HG02943 (cell line): ENCODE data around the gene COL19A1.
"Not testable (repeated sequence)": the region's sequence is repeated elsewhere in the genome, so short reads cannot be mapped to it uniquely, and the experiment has no call there.

Experiments used
- ATAC-seq: cut with Tn5 transposase; IDR thresholded peaks from one replicate; pipeline ENCODE4 v1.9.1; 2021; ENCODE audit warnings: mild to moderate bottlenecking, low read depth, moderate library complexity; ENCODE audit not compliant: unreplicated experiment

COL19A1 gene

DNA sequence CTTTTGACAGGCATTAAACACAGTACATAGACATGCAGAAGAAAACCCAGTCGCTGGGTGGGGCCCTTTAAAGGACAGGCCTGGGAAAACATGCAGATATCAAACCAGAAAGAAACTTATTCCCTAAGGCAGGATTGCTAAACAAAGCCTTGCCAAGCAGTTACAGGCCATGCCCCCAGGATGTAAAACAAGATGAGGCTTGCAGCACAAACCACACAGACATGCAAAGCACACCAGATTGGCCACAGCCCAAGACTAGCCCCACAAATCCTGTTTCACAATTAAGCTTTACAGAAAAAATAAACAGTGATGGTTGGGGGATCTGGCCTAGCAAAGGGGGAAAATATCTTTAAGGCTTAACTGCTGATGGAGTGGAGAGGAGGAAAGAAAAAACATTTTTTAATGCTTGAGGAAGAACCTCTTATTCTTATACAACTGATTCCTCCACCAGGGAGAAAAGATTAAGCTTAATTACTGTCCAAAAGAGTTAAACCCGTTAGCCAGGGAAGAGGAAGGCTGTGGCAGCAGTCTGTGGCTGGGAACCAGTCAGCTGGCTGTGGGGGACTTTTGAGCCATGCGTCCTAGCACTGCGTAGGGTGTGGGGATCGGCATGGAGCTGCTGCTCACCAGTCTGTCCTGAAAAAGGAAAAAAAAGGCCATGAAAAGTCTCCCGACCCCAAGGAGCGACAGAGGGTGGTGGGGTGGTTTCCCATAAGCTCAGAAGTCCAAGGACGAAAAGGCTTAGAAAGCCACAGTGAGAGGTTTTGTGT lies 28.4 kb downstream of the COL19A1 start:
- ATAC-seq = peak; percentile 67

DNA sequence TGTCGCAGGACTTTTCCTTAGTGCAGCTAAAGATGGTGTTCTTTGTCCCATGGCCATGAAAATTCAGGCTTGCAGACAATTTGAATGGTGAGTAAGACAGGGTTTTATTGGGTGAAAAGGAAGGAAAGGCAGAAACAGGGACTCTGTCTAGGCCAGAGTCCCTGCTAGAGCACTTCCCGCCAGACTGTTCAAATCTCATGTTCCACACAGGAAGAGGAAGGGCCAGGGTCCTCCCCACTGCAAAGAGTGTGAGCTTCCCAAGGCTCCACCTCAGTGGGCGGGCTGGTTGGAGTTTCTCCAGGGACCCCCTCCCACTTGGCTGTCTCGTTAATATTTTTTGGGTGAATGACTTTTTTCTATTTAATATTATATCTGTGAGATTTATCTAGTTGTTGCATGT lies 29.0 kb downstream of the COL19A1 start:
- peak; percentile 26 for ATAC-seq

DNA sequence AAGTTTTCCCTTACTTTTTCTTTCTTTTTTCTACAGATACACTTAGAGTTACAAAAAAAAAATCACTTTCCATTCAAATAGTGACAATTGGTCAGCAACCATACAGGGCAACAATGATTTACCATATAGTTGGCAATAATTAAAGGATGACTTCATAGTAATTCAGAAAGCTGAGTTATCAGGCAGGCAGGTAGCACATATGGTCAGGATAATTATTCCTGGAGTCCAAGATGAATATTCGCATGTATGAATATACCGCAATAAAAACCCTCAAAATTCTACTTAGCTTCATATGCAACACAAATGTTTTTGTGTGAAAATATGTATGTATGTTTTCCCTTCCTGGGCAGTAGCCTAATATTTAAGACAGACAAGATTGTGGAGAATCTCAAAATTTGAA lies 34.5 kb downstream of the COL19A1 start:
- no peak for ATAC-seq

DNA sequence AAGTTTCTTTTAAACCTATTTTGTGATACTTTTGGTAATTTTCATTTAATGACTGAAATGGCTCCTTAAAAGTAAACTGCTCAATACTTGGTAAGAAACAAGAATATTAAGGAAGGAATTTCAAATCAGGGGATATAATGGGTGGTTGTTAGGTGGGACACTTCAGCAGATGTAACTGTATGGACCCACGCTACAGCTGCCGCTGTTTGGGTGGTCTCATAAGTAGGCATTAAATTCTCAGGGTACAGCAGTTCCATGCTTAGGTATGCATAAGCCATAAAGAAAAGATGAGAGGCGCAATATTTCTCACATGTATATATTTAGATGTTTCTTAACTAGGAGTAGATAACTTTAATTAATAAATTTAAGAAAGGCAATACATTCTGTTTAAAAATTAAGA lies 35.0 kb downstream of the COL19A1 start:
- no peak for ATAC-seq

DNA sequence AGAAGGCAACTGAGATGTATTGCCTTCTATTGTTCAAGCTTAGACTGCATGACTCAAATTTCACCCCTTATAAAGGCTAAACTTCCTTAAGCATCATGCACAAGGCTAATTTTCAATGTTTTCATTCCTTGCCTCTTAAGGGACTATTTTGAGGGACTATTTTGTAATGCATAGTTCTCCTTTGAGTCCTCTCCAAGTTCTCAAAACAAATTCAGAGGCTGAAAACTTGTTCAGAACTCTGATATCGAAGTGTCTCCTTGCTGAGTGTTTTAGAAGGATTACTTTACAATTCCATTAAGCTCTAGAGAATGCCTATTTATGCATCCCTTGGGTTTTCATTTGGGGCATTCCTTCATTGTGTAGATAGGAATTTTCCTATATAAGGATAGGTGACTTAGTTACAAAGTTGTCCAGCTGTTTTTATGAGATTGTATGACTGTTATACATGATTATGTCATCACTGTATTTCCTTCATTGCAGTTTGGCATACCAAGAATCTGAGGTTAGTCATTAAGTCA lies 41.7 kb downstream of the COL19A1 start:
- ATAC-seq = no peak

DNA sequence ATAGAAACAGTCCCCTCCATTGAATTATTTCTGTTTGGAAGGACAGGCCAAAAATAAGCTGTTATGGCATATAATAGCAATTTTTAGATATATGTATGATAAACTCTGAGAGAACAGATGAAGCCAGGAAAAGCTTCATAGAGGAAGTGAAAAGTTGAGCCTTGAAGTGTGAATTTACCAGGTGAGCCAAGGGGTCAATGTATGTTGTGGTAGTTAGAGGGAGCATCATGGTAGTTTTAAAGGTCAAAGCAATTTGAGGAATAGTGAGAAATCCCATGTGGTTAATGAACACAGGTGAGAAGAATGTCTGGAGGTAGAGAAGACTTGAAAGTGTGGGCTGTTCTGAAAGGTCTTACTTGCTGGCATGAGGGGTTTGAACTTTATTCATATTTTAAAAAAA lies 47.0 kb downstream of the COL19A1 start:
- no peak for ATAC-seq

DNA sequence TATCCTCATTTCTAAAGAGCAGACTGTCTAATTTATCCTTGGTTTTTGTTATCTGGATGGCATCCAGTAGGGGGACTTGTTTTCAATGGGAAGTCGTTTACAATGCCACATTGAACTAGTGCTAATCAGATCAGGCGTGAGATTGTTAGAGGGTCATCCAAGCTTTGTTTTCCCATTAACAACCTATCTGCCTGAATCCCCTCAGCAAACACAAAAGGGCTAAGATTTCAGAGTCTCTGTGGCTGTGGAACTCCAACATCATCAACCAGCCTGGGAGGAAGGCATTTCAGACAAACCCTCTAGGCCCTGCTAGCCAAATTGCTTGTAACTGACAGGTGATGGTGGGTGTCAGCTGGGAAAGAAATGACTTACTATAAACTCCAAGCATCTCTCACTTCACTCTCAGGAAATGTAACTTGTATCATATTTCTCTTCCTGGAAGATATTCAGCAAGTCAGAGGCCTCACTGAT lies 47.7 kb downstream of the COL19A1 start:
- no peak for ATAC-seq

DNA sequence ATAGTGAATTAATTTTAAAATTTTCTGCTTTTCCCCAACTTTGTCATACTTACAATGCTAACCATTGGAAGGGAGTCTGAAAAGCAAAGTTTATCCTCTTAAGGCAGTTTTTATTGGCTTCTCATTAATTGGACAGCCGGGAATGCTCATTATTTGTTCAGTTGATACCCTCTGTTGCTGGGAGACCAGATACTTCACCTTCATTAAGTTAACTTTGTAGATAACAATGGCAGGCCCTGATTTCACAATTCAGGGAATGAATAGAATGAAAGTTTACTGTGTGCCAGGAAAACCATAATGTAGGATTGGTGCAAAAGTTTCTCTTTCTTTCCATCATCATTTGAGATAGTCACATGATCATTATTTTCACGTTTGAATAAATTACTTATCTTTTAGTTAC lies 49.0 kb downstream of the COL19A1 start:
- no peak for ATAC-seq

DNA sequence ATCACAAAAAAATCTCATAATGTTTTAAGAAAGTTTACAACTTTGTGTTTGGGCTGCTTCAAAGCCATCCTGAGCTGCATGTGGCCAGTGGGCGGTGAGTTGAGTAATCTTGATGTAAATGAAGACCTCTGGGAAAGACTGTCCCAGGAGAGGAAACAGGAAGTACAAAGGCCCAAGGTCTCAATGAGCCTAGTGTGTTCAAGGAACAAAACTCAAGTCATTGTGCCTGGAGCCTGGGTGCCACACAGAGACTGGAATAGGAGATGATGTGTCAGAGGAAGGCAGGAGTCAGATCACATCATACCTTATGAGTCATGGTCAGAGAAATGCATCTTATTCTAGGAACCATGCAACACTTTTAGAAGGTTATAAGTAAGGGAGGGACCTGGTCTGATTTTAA lies 51.5 kb downstream of the COL19A1 start:
- ATAC-seq = no peak

DNA sequence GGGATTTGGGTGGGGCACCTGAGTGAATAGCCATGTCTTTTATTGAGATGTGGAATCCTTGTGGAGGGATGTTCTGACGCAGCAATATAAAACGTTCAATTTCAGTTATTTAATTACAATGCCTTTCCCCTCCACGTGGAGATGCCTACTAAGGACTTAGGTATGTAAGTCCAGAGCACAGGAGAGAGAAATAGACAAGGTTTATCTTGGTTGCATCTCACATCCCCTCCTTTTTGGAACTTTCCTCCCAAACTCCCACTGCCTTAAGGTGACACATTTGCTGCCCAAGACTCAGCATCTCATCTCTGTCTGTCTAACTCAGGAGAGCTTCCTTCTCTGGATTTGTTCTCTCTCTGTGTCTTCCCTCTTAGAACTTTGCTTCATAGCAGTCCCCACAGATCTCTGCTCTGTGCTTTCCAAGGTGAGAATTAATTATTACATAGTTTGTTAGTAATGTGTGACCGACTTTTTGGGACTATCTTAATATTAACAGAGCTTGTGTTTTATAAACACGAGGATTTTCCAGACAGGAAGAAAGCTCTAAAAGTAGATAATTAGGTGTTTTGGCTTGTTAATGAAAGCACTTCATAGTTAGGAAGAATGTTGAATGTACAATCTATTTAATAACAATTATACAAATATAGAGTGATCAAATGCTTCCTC lies 52.6 kb downstream of the COL19A1 start:
- ATAC-seq = no peak

DNA sequence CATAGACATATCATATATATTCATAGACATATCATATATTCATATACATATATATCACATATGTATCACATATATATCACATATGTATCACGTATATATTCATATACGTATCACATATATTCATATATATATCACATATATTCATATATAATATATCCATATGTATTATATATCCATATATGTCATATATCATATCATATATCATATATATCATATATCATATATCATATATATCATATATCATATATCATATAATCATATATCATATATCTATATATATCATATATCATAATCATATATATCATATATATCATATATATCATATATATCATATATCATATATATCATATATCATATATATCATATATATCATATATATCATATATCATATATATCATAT lies 54.7 kb downstream of the COL19A1 start:
- ATAC-seq = not testable (repeated sequence)

DNA sequence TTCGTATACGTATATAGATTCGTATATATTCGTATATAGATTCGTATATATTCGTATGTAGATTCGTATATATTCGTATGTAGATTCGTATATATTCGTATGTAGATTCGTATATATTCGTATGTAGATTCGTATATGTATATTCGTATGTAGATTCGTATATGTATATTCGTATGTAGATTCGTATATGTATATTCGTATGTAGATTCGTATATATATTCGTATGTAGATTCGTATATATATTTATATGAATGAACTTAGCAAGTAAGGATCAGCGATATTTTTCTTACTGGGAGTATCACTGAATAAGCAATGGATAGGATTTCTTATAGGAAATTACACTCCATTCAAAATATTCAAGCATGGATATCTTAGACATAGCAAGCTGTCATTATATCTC lies 55.3 kb downstream of the COL19A1 start:
- ATAC-seq = not testable (repeated sequence)

DNA sequence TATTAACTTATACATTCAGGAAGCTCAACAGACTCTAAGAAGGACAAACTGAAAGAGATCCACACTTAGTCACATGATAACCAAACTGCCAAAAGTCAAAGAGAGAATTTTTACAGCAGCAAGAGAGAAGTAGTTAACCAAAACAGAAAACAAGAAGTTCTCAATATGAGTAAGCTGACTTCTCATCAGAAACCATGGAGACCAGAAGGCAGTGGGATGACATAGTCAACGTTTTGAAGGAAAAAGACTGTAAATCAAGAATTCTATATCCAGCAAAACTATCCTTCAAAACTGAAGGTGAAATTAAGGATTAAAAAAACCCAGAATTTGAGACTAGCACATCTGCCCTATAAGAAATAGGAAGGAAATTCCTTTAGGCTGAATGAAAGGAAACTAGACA lies 60.4 kb downstream of the COL19A1 start:
- no peak for ATAC-seq

DNA sequence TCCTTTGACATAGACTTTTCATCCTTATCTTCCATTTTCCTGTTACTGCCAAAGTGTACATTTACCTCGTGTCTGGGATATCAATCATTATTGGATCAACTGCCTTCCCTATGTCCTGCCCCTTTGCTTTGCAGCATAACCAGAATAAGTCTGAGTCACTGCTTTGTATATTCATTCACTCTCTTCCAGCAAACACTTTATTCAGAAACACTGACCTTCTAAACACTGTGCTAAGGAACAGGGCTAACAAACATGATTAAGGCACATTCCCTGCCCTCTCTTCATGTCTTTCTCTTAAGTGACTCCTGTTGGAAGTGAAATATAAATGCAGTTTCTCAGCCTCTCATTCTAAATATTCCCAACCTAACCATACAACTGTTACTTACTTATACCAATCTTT lies 66.9 kb downstream of the COL19A1 start:
- ATAC-seq = no peak

DNA sequence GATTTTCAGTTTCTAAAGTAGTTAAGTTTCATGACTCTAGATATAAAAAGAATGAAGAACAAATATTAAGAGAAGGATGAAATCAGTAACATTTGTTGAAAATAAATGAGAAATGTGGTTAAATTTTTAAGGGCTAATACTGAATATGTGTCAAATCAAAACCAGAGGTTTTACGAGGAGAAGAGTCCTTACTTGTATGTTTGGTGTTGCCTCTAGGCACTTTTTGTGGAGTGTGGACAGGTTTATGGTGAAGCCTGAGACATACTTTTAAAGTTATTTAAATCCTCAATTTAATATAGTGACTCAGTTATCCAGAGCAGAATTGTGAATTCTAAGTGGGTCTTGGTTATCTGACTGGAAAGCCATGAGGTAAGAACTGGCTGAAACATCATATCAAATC lies 68.7 kb downstream of the COL19A1 start:
- ATAC-seq = no peak

DNA sequence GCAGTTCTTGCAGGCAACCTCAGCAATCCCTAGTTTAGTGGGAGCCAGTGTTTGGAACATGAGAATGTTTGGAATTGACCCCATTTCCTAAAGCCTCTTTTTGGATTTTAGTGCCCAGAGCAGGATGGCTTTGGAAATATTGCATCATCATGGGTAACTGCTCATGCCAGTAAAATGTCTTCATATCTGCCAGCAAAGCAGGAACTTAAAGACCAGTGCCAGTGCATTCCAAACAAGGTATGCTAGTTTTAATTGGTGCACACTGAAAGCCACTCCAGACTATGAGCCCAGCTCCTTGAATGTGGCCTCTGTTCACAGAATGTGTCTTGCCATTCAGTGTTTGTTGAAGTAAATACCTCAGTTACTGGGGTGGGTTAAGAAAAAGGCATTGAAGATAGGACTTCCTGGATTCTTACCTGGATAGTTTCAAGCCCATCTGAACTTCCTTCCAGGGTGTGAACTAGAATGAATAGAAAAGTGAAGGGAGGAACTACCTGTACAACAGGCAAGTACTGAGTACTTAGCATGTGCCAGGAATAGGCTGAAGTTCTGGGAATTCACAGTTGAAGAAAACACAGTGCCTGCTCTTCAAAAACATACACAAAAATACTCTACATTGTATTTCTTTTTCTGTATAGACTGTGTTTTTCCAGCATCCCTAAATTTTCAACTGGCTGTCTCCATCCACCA lies 70.5 kb downstream of the COL19A1 start:
- ATAC-seq = no peak

DNA sequence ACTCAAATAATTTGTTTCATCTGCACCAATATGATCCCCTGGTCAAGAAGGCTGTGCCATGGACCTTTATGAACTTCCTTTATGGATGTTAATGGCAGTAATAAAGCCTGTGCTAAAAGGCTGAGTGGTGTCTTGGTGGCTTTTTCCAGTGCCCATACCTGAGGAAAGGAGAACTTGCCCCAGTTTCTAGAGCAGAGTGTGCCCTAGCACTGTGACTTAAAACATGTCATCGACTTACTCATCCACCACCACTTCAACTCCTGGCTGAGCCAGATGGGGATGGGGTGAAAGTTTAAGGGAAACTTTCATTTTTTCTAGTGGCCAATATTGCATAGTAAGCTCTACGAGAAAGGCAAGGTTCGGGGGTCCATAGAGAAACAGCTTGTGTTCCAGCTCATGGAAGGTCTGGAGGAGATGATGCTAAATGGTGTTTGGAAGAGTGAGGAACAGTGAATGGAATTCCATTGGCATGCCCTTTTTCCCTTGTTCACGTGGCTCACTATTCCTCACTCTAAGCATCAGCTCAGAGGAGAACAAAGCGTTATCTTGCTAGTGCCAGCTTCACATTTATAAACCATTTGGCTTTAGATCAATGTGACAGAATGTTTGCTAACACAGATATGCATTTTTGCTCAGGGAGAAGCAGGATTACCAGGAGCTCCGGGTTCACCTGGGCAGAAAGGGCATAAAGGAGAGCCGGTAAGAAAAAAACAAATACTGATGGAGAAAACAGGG lies 71.2 kb downstream of the COL19A1 start:
- ATAC-seq = no peak

DNA sequence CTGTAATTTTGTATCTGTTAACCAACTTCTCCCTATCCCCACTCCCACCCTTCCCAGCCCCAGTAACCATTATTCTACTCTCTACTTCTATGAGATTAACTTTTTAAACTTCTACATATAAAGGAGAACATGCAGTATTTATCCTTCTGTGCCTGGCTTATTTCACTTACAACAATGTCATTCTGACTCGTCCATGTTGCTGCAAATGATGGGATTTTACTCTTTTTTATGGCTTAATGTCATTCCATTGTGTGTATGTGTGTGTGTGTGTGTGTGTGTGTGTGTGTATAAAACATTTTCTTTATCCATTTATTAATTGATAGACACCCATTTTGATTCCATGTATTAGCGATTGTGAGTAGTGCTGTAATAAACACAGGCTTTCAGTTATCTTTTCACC lies 76.1 kb downstream of the COL19A1 start:
- no peak for ATAC-seq

DNA sequence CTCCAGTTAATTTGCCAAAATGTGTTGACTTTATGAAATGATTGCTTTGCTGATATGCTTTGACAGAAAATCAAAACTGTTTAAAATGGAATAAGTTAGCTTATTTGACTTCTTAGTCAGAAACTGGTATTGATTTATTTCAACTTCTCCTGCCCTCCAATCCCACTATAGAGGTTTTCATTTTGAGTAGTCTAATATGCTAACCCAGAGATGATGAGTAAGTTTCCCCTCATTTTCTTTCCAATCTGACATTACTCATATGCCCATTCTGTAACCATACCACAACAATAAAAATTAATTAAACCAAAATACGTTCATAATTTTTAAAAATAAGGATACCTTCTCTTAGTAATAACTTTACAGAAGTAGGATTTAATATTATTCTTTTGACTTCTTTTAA lies 78.8 kb downstream of the COL19A1 start:
- ATAC-seq = no peak

DNA sequence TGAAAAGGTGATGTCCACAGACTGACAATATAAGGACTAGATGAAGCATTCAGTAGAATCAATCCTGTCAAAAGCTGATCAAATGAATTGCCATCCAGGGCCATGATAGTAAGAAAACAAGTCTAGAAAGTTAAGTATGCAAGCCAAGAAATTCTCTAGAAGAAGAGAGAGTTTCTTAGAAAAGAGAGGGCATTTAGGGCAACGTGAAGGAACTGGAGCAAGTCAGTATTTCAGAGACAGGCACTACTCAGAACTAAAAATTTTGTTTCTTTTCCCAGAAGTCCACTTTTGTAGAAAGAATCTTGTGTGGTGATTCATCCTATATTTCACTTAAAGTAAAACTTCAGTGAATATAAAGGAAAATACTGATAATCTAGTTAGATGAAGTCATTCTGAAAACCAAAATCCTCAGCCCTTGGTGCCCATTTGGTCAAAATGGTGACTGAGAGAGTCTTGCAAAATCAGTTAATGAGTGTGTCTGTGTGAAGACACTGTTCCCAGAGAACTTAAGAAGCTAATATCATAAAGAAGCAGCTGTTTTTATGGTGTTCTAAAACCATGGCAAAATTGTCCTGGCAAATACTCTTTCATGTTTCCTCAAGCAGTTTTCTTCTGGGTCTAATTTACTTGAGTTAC lies 82.2 kb downstream of the COL19A1 start:
- ATAC-seq = no peak
